ENCODE data around the gene ASB11. TPM values are rescaled to one million over a fixed set of nuclear protein-coding genes. Genes with fewer than 3 reads are reported as not detected.

The ASB11 gene
- total and polyA plus RNA-seq, 11 donors: 14.5 to 246 (median 89.5) TPM

GRCh38 chrX:15322072-15322471 is 6.6 kb upstream of the ASB11 start:
- TF ChIP-seq POLR2A (IDR thresholded peaks at IDR 0.05): no peak
- no peak for TF ChIP-seq CTCF (IDR thresholded peaks at IDR 0.05)
- Histone ChIP-seq H3K9me3 (no peaks in the 10 kb centered on the region), H3K4me1 (peaks cover 0 to 5% (median 0%) of the 10 kb centered on the region in 12 donors), H3K36me3 (peaks cover 0 to 43% (median 16%) of the 10 kb centered on the region in 9 donors), H3K27me3 (no peaks in the 10 kb centered on the region), H3K27ac (no peak overlapping the region), H3K4me3 (no peak overlapping the region)
- WGBS, 4 donors: 51 to 65% (median 58%) methylated on average over 3 of the region's 3 CpGs
- intact Hi-C loops (cut with DNase I): no loop called here
- ATAC-seq (no peak), DNase-seq (no peak)

- no peaks in the 10 kb centered on the region for H3K27me3 ChIP-seq
- H3K27ac ChIP-seq: no peak overlapping the region
- TF ChIP-seq CTCF (IDR thresholded peaks at IDR 0.05) (no peak), POLR2A (IDR thresholded peaks at IDR 0.05) (no peak)
- peak in 1 of 4 donors; percentile 30 for ATAC-seq
- DNase-seq: peak in 1 of 5 donors; percentile 34
- no peak overlapping the region for H3K4me3 ChIP-seq
- intact Hi-C loops (cut with DNase I): no loop called here
- H3K9me3 ChIP-seq: no peaks in the 10 kb centered on the region
- peaks cover 0 to 43% (median 16%) of the 10 kb centered on the region in 9 donors for H3K36me3 ChIP-seq
- 63 to 79% (median 70%) methylated on average over 4 of the region's 4 CpGs for WGBS, 4 donors
- peaks cover 0 to 5% (median 0%) of the 10 kb centered on the region in 12 donors for H3K4me1 ChIP-seq
Observed at GRCh38 chrX:15321447-15321846, 6.0 kb upstream of the ASB11 start.

GRCh38 chrX:15320297-15320696 is 4.9 kb upstream of the ASB11 start:
- H3K27ac ChIP-seq: peak overlapping the region in 7 of 12 donors; percentile 4 to 58 (median 20)
- no peak for DNase-seq
- 32 to 54% (median 51%) methylated on average over 4 of the region's 4 CpGs for WGBS, 4 donors
- ATAC-seq: peak in 2 of 4 donors; percentile 39 to 49
- H3K4me3 ChIP-seq: no peak overlapping the region
- H3K36me3 ChIP-seq: peaks cover 0 to 42% (median 16%) of the 10 kb centered on the region in 9 donors
- intact Hi-C loops (cut with DNase I): no loop called here
- H3K4me1 ChIP-seq: peaks cover 0 to 5% (median 0%) of the 10 kb centered on the region in 12 donors
- H3K9me3 ChIP-seq: no peaks in the 10 kb centered on the region
- H3K27me3 ChIP-seq: no peaks in the 10 kb centered on the region
- TF ChIP-seq POLR2A (IDR thresholded peaks at IDR 0.05) (no peak), CTCF (IDR thresholded peaks at IDR 0.05) (no peak)

- TF ChIP-seq POLR2A (IDR thresholded peaks at IDR 0.05) (no peak), CTCF (IDR thresholded peaks at IDR 0.05) (no peak)
- H3K9me3 ChIP-seq: no peaks in the 10 kb centered on the region
- no peaks in the 10 kb centered on the region for H3K27me3 ChIP-seq
- intact Hi-C loops (cut with DNase I): no loop called here
- no peak overlapping the region for H3K27ac ChIP-seq
- peaks cover 0 to 32% (median 8%) of the 10 kb centered on the region in 9 donors for H3K36me3 ChIP-seq
- H3K4me1 ChIP-seq: peaks cover 0 to 5% (median 0%) of the 10 kb centered on the region in 12 donors
- H3K4me3 ChIP-seq: no peak overlapping the region
- ATAC-seq (no peak), DNase-seq (no peak)
- whole genome bisulfite sequencing, 4 donors: 77 to 93% (median 87%) methylated on average over 4 of the region's 4 CpGs
Observed at GRCh38 chrX:15319075-15319474, 3.6 kb upstream of the ASB11 start.
